Airway epithelial cell (primary cell): ENCODE measurements around the gene ZPBP2. TPM values are rescaled to one million over a fixed set of nuclear protein-coding genes. Genes with fewer than 3 reads are reported as not detected.

Source experiments
- total RNA-seq: library from RNA; depleted of rRNA; stranded (reverse); fragments of >200 nt; gene quantifications from 2 replicates; pipeline ENCODE4 v1.2.3, GENCODE V29; 2015

The ZPBP2 gene, protein sequence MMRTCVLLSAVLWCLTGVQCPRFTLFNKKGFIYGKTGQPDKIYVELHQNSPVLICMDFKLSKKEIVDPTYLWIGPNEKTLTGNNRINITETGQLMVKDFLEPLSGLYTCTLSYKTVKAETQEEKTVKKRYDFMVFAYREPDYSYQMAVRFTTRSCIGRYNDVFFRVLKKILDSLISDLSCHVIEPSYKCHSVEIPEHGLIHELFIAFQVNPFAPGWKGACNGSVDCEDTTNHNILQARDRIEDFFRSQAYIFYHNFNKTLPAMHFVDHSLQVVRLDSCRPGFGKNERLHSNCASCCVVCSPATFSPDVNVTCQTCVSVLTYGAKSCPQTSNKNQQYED
- total RNA-seq = 0.05 TPM in 1 of 2 replicates, not detected in the other

DNA sequence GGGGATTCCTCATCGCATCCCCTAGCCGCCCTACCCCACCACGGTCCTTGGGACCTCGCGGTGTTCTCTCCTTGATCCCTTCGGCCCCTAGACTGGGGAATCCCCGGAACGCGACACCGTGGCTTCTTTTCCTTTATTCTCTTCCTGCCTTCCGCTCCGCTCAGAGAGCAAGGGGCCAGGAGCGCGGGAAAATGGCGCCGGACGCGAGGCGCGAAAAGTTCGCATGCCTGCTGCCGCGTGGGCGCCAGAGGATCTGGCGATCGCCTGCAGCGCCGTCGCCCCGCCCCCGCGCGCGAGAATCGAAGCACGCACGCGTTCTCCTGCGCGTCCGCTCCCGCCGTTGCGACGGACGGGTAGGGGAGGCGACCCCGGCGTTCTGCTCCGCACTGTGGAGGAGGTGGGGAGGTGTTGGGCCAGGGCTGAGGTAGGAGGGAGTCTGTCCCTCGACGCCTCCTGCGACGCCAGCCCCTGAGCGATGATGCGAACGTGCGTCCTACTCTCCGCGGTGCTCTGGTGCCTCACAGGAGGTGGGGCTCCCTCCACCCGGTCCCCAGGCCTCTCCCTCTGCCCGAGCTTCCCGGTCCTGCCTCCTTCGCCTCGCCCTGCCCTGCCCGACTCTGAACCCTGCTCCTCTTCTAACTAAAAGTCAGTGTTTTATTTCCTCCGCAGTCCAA, at the start of gene ZPBP2:
TSS of gene ZPBP2 (plus strand) at position 323 of the 674 bp plus-strand sequence. CDS start at position 476, 153 bp downstream.

DNA sequence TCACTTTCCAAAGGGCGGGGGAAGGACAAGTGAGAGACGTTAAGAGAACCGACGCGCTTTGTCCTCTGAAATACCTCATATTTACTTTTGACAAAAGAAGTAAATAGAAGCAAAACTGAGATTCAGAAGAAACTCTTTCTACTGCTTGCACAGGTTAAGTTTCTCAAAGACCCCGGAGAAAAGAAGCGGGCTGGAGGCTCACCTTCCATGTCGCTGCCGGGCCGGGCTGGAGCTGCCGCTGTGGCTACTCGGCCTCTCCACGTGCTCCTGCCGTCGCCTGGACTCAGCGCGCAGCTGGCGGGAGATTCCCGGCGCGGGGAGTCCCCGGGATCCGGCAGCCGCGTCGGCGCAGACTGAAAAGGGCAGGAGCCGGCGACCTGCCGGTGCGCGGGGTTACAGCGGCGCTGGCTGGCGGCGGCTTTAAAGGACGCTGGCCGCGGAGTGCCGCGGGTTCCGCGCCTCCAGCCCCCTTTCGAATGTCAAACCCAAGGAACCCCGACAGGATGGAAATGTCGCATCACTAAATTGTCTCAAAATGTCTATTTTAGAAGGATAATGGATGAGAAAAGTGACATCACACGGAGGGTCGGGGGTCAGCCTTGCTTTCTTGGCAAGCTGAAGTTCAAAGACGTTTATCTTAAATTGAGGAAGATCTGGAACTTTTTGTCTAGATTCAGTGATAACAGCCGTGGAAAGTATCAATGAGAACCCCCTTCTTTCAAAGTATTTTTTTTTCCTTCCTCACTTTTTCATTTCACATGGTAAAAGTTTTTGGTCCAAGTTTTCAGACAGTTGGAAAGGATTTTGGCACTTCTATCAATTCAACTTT, 3.9 kb upstream of the ZPBP2 start, which contains the start of gene IKZF3:
TSS of gene IKZF3 (minus strand) at position 395 of the 829 bp plus-strand sequence. CDS start at position 209, 186 bp downstream.

Other genes with a start within 250 kb of the ZPBP2 start
- 1.3 and 2.5 TPM in 2 replicates for gene PPP1R1B, start 241.2 kb upstream of the ZPBP2 start, total RNA-seq
- gene STARD3, start 231.1 kb upstream of the ZPBP2 start, total RNA-seq = 23.3 and 40.3 TPM in 2 replicates
- 0.05 and 0.14 TPM in 2 replicates for gene TCAP, start 202.9 kb upstream of the ZPBP2 start, total RNA-seq
- not detected in 2 replicates for gene PNMT, start 199.7 kb upstream of the ZPBP2 start, total RNA-seq
- 8.0 and 9.7 TPM in 2 replicates for gene PGAP3, start 180.1 kb upstream of the ZPBP2 start, total RNA-seq
- gene ERBB2, start 168.1 kb upstream of the ZPBP2 start, total RNA-seq = 57.0 and 69.2 TPM in 2 replicates
- 61.4 and 102 TPM in 2 replicates for gene MIEN1, start 137.7 kb upstream of the ZPBP2 start, total RNA-seq
- gene GRB7, start 130.3 kb upstream of the ZPBP2 start, total RNA-seq = 16.4 and 26.3 TPM in 2 replicates
- gene IKZF3, start 3.9 kb upstream of the ZPBP2 start, total RNA-seq = 0.21 TPM in 1 of 2 replicates, not detected in the other
- gene GSDMB, start 50.4 kb downstream of the ZPBP2 start, total RNA-seq = 1.6 and 1.8 TPM in 2 replicates
- gene ORMDL3, start 59.4 kb downstream of the ZPBP2 start, total RNA-seq = 30.8 and 33.1 TPM in 2 replicates
- not detected in 2 replicates for gene LRRC3C, start 59.5 kb downstream of the ZPBP2 start, total RNA-seq
- gene GSDMA, start 94.8 kb downstream of the ZPBP2 start, total RNA-seq = 0.56 and 0.70 TPM in 2 replicates
- gene PSMD3, start 112.6 kb downstream of the ZPBP2 start, total RNA-seq = 119 and 167 TPM in 2 replicates
- 5.8 and 8.4 TPM in 2 replicates for gene CSF3, start 147.2 kb downstream of the ZPBP2 start, total RNA-seq
- gene MED24, start 186.2 kb downstream of the ZPBP2 start, total RNA-seq = 72.9 and 79.9 TPM in 2 replicates
- 5.2 and 6.7 TPM in 2 replicates for gene THRA, start 194.8 kb downstream of the ZPBP2 start, total RNA-seq
- gene NR1D1, start 232.4 kb downstream of the ZPBP2 start, total RNA-seq = 1.8 and 4.1 TPM in 2 replicates